Stimulated activated naive CD4-positive, alpha-beta T cell (primary cell): ENCODE data around the gene PADI2.

Experiments used
- DNase-seq, 6 experiments: peaks; one replicate each; lab custom pipeline; 2025; lab: John Stamatoyannopoulos, UW

Gene PADI2

DNA sequence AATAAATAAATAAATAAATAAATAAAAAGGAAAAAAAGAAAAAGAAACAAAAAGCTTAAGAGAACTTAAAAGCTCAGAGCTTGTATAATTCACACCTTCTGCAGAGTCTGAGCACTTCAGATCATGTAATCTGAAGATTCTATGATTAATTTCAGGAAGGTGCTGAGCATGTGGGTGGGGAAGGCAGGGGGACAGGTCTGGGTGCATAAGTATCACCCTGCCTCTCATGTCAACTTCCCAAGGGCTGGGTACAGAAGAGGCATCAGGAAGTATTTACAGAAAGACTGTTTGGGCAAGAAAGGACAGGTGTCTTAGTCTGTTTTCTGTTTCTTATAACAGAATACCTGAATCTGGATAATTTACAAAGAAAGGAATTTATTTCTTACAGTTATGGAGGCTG is 20.4 kb upstream of the PADI2 start:
- no peak for DNase-seq

DNA sequence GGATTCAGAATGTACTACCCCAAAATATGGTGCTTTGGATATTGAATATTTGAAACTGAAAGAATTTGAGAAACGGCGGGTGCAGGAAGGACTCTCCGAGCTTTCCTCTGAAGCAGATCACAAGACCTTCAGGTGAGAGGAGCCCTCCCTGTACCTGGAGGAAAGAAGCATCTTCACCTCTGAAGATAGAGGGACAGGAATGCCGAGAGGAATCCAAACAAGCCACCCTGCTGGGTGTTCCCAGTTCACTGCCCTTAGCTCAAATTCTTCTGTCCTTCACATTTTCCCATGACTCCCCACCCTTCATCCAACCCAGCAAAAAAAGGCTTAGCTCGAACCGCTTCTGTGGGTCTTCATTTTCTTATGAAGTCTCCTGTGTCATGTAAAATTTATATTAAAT is 18.2 kb upstream of the PADI2 start:
- no peak for DNase-seq

DNA sequence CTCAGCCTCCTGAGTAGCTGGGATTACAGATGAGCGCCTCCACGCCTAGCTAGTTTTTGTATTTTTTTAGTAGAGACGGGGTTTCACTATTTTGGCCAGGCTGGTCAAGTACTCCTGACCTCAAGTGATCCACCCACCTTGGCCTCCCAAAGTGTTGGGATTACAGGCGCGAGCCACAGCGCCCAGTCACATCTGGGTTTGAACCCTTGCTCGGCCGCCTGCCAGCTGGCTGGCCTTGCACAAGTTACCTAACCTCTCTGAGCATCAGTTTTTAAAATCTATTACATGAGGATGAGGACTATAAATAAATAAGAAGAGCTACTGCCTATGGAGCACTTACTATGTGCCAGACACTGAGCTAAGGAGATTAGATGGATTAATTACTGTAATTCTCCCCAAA is 17.7 kb upstream of the PADI2 start:
- DNase-seq, result no peak

DNA sequence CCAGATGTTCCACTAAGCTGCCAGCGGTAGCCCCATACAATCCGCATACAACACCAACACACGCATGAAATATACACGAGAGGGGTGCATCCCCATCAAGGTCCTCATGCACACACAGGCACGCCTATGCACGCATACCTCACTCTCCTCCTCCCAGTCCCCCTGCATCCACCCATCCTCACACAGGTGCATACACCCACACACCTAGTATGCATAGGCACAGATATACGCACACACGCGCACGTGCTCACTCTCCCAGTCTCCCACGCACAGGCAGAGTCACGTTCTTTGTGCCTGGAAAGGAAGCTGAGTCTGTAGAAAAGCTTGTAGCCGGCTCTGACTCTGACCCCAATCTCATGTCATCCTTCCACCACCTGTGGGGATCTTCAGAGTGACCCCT is 16.9 kb upstream of the PADI2 start:
- DNase-seq, result no peak

DNA sequence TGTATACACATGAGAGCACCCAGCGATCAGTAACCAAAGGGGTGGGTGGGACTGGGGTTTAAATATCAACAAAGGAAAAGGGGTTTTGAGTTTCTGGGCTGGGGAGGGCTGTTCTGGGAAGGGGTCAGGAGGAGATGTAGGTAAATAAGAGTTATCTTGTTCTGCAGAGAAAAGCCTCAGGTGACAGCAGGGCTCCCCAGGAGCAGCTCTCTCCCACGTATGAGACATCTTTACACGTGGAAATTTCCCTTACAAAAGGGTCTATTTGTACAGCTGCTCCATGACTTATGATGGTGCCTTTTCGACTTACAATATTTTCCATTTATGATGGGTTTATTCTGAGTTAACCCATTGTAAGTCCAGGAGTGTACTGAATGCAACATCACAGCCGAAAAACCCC is 16.3 kb upstream of the PADI2 start:
- no peak for DNase-seq

DNA sequence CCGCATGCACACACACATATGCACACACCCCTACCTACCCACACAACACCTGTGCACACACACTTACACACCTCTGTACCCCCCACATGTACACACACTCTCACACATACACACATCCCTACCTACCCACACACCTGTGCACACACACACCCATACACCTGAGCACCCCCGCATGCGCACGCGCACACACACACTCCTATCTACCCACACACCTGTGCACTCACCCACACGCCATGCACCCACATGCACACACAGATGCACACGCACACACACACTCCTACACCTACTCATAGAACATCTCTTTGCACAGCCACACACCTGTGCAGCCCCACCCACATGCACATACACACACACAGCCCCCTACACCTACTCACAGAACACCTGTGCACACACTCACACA is 15.5 kb upstream of the PADI2 start:
- DNase-seq, result no peak

DNA sequence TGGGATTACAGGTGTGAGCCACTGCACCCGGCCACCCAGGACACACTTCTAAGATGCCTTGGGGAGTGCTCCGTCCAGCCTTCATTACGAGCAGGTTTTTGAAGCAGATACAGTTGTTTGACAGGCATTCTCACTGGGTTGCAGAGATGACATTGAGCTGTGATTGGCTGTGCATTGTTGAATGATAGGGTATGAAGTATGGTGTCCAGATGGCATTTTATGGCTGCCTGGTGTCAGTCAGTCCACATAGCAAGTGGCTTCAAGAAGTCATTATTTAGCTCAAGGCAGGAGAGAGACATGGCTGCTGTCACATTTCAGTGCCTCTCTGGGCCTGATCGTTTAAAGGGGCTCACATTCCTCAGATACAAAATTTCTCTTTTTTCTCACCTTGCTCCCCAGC is 14.8 kb upstream of the PADI2 start:
- DNase-seq, result no peak

DNA sequence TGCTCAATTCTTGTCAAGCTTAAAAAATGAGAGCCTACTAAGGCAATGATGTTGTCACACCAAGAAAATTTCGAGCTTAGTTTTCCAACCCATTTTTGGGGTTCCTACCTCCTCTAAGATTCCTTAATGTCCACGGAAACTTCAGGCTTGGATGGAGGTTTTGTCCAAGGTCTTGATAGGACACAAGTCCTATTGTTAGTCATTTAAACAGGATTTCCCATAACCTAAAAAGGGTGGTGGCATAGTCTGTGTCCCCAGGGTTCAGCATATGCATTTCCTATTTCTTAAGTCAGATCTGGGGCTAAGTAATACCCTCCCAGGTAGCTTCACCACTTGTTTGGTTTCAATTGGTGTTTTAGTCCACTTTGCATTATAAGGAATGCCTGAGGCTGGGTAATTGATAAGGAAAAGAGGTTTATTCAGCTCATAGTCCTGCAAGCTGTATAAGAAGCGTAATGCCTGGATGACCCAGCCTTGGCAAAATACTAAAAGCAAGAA is 10.9 kb upstream of the PADI2 start:
- no peak for DNase-seq

DNA sequence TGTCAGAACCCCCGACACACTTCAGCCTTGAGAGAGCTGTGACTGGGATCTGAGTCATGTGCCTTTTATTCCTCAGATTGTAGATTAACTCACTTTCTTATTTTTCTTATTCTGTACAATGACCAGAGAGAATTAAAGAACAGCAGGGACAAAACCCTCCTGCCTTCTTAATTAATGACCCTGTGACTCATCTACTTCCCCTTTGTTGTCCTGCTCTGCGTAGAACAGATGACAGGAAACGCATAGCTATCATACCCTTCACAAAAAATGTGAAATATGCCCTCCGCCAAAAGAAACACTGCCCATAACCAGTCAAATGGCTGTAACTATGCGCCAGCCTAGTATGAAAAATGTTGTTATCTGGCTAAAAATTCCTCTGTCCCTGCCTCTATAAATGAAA is 9.1 kb upstream of the PADI2 start:
- no peak for DNase-seq

DNA sequence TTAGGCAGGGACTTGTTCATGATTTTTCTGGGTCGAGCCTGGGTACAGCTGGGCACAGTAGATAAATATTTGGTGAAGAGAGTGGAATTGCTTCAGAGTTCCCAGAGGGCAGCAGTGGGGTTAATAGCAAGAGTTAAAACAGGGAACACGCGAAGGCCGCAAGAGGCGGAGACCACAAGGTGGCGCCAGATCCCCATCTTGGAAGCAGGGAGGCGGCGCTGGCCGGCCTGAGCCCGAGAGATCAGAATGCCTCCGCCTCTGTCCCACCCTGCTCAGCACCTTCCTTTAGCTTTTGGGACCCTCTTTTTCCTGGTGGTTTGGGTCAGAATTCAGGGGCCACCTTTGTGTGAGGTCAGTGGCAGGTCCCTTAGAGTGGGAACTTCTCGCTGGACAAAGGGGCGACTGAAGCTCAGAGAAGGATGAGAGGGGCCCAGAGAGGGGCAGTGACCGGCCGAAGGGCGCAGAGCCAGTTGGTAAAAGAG is 6.5 kb upstream of the PADI2 start:
- peak; percentile 55 to 85 (median 76) for DNase-seq

DNA sequence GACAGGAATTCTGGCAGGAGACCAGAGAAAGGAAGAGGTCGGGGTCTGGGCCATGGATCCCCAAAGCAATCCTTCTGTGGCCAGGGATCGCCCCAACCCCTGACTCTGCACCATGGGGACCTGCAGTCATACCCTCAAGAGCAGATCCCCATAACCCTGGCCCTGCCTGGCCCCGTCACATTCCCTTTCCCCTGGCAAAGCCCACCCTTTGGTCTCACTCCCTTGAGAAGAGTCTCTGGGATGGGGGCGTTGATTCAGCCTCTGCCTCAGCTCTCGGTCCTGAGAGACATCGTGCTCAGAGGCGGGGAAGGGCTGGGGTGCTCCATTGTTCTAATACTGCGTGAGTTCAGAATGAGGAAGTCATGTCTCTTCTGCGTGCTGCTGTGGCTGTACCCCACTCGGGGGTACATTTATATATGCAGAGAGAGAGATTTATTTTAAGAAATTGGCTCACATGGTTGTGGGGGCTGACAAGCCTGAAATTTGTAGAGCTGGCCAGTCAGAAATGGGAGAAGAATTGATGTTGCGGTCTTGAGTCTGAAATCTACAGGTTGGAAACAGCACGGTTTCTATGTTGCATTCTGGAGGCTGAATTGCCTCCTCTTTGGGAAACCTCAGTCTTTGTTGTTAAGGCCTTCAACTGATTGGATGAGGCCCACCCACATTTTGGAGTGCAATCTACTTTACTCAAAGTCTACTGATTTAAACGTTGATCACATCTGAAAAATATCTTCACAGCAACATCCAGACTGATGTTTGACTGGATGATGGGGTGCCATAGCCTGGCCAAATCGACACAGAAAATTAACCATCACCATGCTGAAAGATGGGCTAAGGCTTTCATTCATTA is 4.2 kb upstream of the PADI2 start:
- no peak for DNase-seq

DNA sequence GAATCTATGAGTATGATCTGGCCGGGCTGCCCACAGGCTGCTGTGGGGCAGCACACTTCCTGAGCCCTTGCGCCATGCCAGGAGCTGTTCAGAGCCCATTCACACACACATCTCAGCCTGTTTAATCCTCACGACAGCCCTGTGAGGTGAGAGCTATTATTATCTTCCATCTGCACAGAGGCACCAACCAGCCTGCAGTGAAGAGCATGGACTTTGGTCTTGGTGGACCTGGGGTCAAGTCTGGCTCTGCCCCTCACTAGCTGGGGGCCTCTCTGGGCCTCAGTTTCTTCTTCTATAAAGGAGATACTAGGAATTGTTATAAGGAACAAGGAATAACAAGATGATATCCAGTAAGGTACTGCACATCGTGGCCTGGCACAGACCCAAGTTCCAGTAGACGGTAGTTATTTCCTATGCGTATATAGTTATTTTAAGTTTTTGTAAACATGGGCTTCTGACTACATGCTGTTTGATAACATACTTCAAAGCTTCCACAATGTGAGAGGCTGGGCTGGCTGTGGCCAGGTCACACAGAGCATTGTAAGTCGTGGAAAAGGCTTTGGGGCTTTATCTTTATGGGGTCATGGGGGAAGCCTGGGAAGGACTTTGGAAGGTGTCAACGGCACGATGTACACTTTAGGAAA is 3.4 kb upstream of the PADI2 start:
- DNase-seq, result no peak

DNA sequence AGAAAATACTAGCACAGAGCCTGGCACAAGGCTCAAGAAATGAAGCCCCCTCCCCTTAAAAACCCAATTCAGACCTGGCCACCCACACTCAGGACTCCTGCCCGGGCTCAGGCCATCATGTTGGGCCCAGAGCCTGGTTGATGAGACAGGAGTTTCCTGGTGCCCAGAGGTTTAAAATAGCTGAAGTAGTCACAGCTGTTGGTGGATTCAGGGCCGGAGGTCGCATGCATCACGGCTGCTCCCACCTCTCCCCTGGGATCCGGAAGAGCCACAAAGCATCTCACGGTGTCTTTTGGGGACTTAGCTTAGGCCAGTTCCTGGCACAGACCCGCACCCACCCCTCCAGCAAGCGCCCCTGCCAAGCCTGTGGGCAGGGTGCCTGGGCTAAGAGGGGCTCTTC is 2.6 kb upstream of the PADI2 start:
- no peak for DNase-seq

DNA sequence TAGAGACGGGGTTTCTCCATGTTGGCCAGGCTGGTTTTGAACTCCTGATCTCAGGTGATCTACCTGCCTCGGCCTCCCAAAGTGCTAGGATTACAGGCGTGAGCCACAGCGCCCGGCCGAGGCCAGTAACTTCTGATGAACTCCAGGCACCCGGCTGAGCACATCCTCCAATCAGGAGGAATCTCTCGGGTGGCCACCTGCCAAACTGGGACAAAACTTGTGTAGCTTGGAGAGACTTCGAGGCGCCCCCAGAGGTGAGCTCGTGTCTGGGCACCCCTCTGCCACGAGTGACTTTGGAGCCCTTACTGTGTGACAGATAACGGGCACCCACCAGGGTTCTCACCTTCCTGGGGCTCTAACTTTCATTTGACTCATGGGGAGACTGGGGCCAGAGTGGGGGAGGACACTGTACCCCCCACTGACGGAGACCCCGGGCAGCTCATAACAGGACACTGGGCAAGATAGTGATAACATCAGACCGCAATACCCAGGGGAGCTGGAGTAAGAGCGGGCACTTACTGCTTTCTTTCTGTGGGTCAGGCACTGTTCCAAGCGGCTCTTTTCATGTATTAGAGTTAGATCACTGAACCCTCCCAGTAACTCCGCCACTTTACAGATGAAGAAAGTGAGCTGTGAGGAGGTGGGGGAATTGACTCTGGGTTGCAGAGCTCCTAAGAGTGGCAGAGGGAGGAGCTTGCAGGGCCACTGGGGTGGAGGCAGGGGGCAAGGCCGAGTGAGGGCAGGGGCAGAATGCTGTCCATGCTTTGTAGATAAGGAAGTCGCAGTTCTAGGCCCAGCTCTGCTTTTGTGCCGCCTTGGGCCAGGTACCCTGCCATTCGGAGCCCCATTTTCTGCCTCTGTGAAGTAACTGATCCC is 1.9 kb upstream of the PADI2 start:
- DNase-seq, result no peak

DNA sequence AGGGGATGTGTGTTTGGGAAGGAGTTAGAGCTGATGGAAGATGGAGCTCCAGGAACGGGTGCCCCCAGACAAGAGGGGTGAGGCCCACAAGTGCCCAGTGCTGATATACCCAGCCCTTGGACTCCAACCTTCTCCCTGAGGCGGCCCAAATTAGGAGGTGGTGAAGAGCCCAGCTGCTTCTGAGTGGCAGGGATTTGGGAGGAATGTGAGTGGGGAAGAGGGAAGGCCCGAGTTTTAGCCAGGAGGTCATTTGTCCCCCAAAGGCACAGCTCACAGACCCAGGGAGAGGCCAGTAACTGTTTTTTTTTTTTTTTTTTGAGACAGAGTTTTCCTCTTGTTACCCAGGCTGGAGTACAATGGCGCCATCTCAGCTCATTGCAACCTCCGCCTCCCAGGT is 1.2 kb upstream of the PADI2 start:
- DNase-seq, result no peak

DNA sequence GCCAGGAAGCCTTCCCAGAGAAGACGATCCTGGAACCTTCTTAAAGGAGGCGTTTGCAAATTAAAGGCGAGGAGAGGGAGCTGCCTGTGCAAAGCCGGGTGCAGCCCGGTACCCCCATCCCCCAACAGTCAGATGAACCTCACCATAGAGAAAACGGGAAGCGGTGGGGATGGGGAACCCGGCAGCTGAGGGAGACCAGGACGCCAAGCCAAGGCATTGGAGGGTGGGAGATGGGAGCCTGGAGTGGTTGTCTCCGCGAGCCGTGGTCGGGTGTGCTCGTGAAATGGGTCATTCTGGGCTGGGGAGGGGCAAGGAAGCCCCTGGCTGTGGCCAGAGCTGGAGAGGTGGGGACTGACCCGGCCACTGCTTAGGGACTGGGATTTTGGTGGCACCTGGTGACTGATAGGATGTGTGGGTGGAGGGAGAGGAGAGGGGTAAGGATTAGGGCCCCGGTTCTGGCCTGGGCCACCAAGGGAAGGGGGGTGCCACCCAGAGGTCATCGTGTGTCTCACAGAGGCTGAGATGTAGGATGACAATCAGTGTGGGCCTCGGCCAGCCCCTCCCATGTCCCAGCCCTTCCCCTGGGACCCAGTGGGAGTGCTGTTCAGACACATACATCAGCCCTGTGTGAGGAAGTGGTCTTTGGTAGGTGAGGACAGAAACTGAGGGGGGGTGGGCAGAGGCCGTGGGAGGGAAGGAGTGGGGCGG is 676 bp upstream of the PADI2 start:
- DNase-seq, result no peak

DNA sequence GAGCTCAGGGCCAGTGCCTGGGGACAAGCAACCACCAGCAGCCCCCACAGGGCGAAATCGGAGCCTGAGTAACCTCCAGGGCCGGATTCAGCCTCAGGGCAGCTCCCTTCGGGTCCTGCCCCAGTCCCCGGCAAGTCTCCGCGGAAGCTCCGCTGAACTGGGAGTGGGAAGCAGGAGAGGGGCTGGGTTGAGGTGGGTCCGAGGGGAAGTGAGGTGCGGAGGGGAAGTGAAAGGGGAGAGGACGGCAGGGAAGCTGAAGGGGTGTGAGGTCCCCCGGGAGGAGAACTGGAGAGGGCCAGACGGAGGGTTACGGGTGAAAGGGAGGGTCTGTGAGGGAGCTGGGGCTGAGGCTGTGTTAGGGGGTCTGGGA is 560 bp downstream of the PADI2 start:
- DNase-seq, result no peak

DNA sequence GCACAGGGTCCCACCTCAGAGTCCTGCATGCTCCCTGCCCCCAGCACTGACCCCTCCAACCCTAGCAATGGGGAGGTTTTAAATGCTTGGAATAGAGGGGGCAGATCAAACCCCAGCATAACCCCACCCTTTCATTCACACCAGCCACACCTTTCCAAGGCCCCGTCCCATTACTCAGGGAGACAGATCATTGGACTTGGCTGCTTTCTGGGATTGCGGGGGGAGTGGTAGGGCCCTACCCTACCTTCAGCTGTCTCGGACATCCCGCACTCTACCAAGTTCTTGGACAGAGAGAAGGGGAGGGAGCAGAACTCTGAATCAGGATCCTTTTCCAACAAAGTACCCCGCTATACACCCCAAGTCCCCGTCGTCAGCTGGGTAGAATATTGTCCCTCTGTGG is 983 bp downstream of the PADI2 start:
- no peak for DNase-seq

DNA sequence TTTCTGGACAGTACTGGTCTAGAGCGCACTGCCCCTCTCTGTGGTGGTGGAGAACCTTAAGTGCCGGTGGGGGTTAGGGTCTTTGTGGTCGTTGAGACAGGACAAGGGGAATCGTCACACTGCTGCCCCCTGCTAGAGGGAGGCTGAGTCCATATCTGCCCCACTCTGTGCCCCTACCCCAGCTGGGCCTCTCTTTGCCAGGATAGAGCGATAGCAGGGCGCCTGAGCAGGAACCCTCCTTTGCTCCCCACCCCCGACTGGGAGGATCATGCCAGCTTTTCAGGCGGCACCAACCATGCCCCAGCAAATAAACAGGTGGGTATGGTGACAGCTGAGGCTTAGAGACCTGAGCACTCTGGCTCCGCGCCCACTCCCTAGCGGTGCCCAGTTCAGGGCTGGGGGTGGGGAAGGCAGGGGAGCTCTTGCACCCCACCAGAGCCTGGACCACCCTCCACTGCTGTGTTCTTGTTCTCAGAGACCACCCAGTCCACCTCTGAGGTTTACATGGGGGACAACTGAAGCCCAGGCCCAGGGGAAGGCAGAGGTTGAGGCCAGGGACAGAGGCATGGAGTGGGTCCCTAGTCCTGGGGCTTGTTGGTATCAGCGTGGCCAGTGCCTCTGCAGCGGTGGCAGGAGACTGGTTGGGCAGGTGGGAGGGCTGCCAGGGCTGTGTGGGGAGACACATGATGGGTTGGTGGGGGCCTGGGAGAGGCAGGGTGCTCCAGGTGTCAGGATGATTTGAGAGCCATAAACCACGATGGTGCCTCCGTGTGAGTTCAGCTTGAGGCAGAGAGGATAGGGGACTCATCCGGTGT is 1.6 kb downstream of the PADI2 start:
- no peak for DNase-seq

DNA sequence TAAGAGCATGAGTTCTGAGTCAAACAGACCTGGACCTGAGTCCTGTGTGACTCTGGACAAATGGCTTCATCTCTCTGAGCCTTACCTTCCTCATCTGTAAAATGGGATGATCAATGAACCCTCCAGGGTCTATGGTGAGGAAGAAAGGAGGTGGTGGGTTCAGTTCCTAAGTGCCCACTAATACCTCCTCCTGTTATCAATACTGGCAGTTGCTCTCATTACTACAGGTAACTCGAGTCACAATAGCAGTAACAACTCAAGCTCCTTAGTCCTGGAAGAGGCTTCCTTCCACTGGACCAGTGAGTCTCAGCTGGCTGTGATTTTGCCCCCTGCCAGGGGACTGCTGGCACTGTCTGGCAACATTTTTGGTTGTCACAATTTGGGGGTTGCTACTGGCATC is 2.6 kb downstream of the PADI2 start:
- DNase-seq, result no peak

DNA sequence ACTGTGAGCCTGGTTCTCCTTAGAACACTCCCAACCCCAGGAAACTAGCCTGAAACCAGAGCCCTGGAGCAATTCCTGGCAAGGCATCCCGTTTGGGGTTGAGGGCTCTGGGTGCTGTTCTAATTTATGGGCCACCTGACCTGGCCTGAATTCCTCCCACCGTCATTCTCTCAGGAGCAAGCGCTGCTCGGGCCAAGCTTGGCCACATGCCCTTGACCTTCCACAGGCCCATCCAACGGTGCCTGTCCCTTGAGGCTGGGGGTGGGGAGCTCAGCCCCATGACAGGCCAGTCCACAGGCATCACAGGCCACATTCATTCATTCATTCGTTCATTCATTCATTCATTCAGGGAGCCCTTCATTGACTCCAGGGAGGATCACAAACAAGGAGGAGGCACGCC is 5.3 kb downstream of the PADI2 start:
- DNase-seq, result no peak
